K562 (cell line): ENCODE data around the gene LRRC26. TPM values are rescaled to one million over a fixed set of nuclear protein-coding genes. Genes with fewer than 3 reads are reported as not detected.

Experiments used
- ARNT ChIP-seq, 2 experiments: fragments of 450-650 bp; IDR thresholded peaks; 2 replicates each; pipeline ENCODE4 v1.6.1; 2016; ENCODE audit warnings: mild to moderate bottlenecking in 1 of 2
- ATF7 ChIP-seq: fragments of 450-650 bp; IDR thresholded peaks from 2 replicates; pipeline ENCODE4 v1.7.1; 2014; ENCODE audit warnings: mild to moderate bottlenecking, moderate library complexity
- CHD2 ChIP-seq: IDR thresholded peaks from 2 replicates; pipeline ENCODE4 v1.6.1; 2011; ENCODE audit warnings: low read depth, low read length
- DIDO1 ChIP-seq: fragments of 450-650 bp; IDR thresholded peaks from 2 replicates; pipeline ENCODE4 v1.6.1; 2016; ENCODE audit warnings: low read depth, missing biosample characterization, missing genetic modification characterization
- GTF2E2 ChIP-seq: fragments of 200-800 bp; sonication (Bioruptor generic); IDR thresholded peaks from 2 replicates; pipeline ENCODE4 v1.6.1; 2016; ENCODE audit warnings: missing genetic modification characterization, missing compliant biosample characterization
- L3MBTL2 ChIP-seq: fragments of 450-650 bp; IDR thresholded peaks from 2 replicates; pipeline ENCODE4 v1.6.1; 2016; ENCODE audit warnings: mild to moderate bottlenecking, moderate library complexity
- MAZ ChIP-seq, 2 experiments: fragments of 450-650 bp in 1 of 2; sonication (generic) in 1 of 2; formaldehyde crosslinking; IDR thresholded peaks in 1 of 2; conservative IDR thresholded peaks in 1 of 2; 2 replicates each; pipeline versions ENCODE4 v1.4.0 to v1.5.0; 2020; ENCODE audit warnings: mild to moderate bottlenecking in 1 of 2, missing genetic modification reagents in 1 of 2
- NONO ChIP-seq, 2 experiments: fragments of 200-400 bp in 1 of 2; fragments of 450-650 bp in 1 of 2; formaldehyde crosslinking in 1 of 2; IDR thresholded peaks; 2 replicates each; pipeline ENCODE4 v1.6.1; 2017; ENCODE audit warnings: low read depth in 2 of 2, mild to moderate bottlenecking in 2 of 2, moderate library complexity in 2 of 2, low read length in 1 of 2
- NRF1 ChIP-seq, 2 experiments: fragments of 450-650 bp; IDR thresholded peaks in 1 of 2; conservative IDR thresholded peaks in 1 of 2; 2 replicates each; pipeline ENCODE4 v1.6.1; 2014; ENCODE audit warnings: mild to moderate bottlenecking in 2 of 2
- POLR2B ChIP-seq: fragments of 450-650 bp; IDR thresholded peaks from 2 replicates; pipeline ENCODE4 v1.6.1; 2018; ENCODE audit warnings: low read depth; ENCODE audit not compliant: partially characterized antibody
- RBBP5 ChIP-seq: fragments of 200-600 bp; sonication (generic); IDR thresholded peaks from 2 replicates; pipeline ENCODE4 v1.6.1; 2012; ENCODE audit warnings: borderline replicate concordance, mild to moderate bottlenecking, low read length, control low read depth, inconsistent platforms; ENCODE audit not compliant: insufficient read depth, poor library complexity, severe bottlenecking
- SNRNP70 ChIP-seq: fragments of 200-400 bp; formaldehyde crosslinking; optimal IDR thresholded peaks from 2 replicates; pipeline ENCODE3; 2017; ENCODE audit warnings: low read depth, low read length
- TEAD2 ChIP-seq: fragments of 450-650 bp; IDR thresholded peaks from 2 replicates; pipeline ENCODE4 v1.6.1; 2016; ENCODE audit warnings: missing genetic modification characterization, control low read depth, missing compliant biosample characterization
- TRIM24 ChIP-seq, 2 experiments: fragments of 450-650 bp; IDR thresholded peaks; 2 replicates each; pipeline ENCODE4 v1.6.1; 2016
- polyA plus RNA-seq, 8 experiments: library from polyadenylated mRNA; depleted of rRNA in 4 of 8; stranded (reverse) in 5 of 8; unstranded in 3 of 8; fragments of >200 nt; fragmentation: Nextera tagmentation in 2 of 8; fragmentation: Illumina TruSeq in 1 of 8; extraction: Ambion mirVana in 2 of 8; extraction: Trizol in 1 of 8; gene quantifications; 2 replicates each; pipeline versions ENCODE4 v1.2.1 to v1.2.3, GENCODE V29; 2011 to 2014; ENCODE audit warnings: inconsistent platforms in 1 of 8, missing spikeins in 1 of 8
- total RNA-seq, 7 experiments: library from RNA; depleted of rRNA in 6 of 7; stranded (reverse); fragments of >200 nt in 6 of 7; fragmentation: Illumina TruSeq in 2 of 7; extraction: Trizol in 2 of 7; gene quantifications; 2 replicates each; pipeline versions ENCODE4 v1.2.1 to v1.2.3, GENCODE V29; 2011 to 2021; ENCODE audit warnings: low replicate concordance in 1 of 7
- TF ChIP-seq, protein P1 (sequence below): fragments of 200-600 bp; sonication (generic); IDR thresholded peaks from one replicate; pipeline ENCODE4 v1.6.1; 2012; ENCODE audit warnings: mild to moderate bottlenecking, low read depth, low read length, inconsistent platforms
- TF ChIP-seq, protein P2 (sequence below): fragments of 450-650 bp; IDR thresholded peaks from 2 replicates; pipeline ENCODE4 v1.6.1; 2014; ENCODE audit warnings: low read depth, mild to moderate bottlenecking, moderate library complexity, borderline replicate concordance

Gene LRRC26
- total and polyA plus RNA-seq, 9 of the 15 experiments (the other 6 are each of a cell fraction or from before 2014, with no cell fraction given): not detected

DNA sequence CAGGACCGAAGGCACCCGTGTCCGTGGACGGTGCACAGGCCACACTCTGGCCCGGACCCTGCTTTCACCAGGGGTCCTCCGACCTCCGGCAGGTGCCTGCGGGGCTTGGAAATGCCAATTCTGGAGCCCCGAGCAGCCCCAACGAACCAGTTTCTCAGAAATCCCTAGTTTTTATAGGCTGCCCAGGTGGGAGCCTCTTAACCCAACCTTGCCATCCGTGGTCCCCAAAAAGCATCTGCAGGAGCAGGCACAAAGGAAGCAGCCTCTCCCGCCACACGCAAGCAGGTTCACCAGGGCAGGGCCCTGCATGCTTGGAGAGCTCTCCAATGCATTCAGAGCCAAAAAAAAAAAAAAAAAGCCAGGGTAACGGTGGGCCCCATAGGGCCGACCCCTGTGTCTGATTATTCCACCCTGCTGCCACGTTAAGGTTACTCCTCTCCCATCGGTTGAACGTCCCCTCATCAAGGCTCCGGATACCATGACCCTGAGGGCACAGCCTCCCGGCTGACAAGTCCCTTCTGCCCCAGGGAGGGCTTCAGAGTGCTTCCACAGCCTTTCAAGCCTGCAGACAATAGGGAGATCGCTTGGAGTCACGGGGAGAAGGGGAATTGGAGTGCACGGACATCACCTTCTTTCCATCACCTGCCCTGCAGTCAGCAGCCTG is 31.5 kb upstream of the LRRC26 start (continued):
- TF ChIP-seq, protein P1, sequence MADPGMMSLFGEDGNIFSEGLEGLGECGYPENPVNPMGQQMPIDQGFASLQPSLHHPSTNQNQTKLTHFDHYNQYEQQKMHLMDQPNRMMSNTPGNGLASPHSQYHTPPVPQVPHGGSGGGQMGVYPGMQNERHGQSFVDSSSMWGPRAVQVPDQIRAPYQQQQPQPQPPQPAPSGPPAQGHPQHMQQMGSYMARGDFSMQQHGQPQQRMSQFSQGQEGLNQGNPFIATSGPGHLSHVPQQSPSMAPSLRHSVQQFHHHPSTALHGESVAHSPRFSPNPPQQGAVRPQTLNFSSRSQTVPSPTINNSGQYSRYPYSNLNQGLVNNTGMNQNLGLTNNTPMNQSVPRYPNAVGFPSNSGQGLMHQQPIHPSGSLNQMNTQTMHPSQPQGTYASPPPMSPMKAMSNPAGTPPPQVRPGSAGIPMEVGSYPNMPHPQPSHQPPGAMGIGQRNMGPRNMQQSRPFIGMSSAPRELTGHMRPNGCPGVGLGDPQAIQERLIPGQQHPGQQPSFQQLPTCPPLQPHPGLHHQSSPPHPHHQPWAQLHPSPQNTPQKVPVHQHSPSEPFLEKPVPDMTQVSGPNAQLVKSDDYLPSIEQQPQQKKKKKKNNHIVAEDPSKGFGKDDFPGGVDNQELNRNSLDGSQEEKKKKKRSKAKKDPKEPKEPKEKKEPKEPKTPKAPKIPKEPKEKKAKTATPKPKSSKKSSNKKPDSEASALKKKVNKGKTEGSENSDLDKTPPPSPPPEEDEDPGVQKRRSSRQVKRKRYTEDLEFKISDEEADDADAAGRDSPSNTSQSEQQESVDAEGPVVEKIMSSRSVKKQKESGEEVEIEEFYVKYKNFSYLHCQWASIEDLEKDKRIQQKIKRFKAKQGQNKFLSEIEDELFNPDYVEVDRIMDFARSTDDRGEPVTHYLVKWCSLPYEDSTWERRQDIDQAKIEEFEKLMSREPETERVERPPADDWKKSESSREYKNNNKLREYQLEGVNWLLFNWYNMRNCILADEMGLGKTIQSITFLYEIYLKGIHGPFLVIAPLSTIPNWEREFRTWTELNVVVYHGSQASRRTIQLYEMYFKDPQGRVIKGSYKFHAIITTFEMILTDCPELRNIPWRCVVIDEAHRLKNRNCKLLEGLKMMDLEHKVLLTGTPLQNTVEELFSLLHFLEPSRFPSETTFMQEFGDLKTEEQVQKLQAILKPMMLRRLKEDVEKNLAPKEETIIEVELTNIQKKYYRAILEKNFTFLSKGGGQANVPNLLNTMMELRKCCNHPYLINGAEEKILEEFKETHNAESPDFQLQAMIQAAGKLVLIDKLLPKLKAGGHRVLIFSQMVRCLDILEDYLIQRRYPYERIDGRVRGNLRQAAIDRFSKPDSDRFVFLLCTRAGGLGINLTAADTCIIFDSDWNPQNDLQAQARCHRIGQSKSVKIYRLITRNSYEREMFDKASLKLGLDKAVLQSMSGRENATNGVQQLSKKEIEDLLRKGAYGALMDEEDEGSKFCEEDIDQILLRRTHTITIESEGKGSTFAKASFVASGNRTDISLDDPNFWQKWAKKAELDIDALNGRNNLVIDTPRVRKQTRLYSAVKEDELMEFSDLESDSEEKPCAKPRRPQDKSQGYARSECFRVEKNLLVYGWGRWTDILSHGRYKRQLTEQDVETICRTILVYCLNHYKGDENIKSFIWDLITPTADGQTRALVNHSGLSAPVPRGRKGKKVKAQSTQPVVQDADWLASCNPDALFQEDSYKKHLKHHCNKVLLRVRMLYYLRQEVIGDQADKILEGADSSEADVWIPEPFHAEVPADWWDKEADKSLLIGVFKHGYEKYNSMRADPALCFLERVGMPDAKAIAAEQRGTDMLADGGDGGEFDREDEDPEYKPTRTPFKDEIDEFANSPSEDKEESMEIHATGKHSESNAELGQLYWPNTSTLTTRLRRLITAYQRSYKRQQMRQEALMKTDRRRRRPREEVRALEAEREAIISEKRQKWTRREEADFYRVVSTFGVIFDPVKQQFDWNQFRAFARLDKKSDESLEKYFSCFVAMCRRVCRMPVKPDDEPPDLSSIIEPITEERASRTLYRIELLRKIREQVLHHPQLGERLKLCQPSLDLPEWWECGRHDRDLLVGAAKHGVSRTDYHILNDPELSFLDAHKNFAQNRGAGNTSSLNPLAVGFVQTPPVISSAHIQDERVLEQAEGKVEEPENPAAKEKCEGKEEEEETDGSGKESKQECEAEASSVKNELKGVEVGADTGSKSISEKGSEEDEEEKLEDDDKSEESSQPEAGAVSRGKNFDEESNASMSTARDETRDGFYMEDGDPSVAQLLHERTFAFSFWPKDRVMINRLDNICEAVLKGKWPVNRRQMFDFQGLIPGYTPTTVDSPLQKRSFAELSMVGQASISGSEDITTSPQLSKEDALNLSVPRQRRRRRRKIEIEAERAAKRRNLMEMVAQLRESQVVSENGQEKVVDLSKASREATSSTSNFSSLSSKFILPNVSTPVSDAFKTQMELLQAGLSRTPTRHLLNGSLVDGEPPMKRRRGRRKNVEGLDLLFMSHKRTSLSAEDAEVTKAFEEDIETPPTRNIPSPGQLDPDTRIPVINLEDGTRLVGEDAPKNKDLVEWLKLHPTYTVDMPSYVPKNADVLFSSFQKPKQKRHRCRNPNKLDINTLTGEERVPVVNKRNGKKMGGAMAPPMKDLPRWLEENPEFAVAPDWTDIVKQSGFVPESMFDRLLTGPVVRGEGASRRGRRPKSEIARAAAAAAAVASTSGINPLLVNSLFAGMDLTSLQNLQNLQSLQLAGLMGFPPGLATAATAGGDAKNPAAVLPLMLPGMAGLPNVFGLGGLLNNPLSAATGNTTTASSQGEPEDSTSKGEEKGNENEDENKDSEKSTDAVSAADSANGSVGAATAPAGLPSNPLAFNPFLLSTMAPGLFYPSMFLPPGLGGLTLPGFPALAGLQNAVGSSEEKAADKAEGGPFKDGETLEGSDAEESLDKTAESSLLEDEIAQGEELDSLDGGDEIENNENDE: no peak
- TF ChIP-seq CHD2: no peak
- TF ChIP-seq SNRNP70: no peak
- no peak for TF ChIP-seq TEAD2 (tag)
- TF ChIP-seq NONO (IDR thresholded peaks at IDR 0.05; ENCODE audit: low read depth in 2 of 2, low read length in 1 of 2): no peak
- 0 out of 4 replicates have a peak, but pooled peaks of 1 of the 2 experiments have one; percentile 1 for TF ChIP-seq MAZ (CRISPR knock-in tag; conservative IDR thresholded peaks at IDR 0.05 in 1 of 2, IDR thresholded peaks at IDR 0.05 in 1 of 2)
- TF ChIP-seq ATF7: no peak
- TF ChIP-seq GTF2E2 (tag): no peak
- no peak for TF ChIP-seq DIDO1
- peak; percentile 17 to 55 for TF ChIP-seq NRF1 (conservative IDR thresholded peaks at IDR 0.05 in 1 of 2, IDR thresholded peaks at IDR 0.05 in 1 of 2)
- no peak for TF ChIP-seq ARNT (IDR thresholded peaks at IDR 0.05)
- peak; percentile 56 for TF ChIP-seq RBBP5
- TF ChIP-seq POLR2B: peak; percentile 8
- TF ChIP-seq TRIM24 (IDR thresholded peaks at IDR 0.05): no peak
- TF ChIP-seq, protein P2, sequence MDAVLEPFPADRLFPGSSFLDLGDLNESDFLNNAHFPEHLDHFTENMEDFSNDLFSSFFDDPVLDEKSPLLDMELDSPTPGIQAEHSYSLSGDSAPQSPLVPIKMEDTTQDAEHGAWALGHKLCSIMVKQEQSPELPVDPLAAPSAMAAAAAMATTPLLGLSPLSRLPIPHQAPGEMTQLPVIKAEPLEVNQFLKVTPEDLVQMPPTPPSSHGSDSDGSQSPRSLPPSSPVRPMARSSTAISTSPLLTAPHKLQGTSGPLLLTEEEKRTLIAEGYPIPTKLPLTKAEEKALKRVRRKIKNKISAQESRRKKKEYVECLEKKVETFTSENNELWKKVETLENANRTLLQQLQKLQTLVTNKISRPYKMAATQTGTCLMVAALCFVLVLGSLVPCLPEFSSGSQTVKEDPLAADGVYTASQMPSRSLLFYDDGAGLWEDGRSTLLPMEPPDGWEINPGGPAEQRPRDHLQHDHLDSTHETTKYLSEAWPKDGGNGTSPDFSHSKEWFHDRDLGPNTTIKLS: no peak
- 0 out of 2 replicates have a peak, but pooled peaks have one; percentile 22 for TF ChIP-seq L3MBTL2
